Small intestine (tissue), 7 donors: ENCODE data around the gene ZNF595. TPM values are rescaled to one million over a fixed set of nuclear protein-coding genes. Genes with fewer than 3 reads are reported as not detected.
A peak's percentile ranks its signal among the peaks of the same experiment; 100 is the strongest.
"Not testable (repeated sequence)": the region's sequence is repeated elsewhere in the genome, so short reads cannot be mapped to it uniquely, and the experiment has no call there.

Source experiments
- DNase-seq, 2 donors: peaks; one replicate each; pipeline versions ENCODE4 v3.0.0 to v3.0.0-alpha.2; 2013
- FAIRE-seq: peaks from 2 replicates; lab custom pipeline; 2012; peaks lifted over from hg19 to GRCh38; lab: Jason Lieb, UNC
- H3K27ac ChIP-seq, 3 donors: one replicate each; pipeline ENCODE4 v1.5.1; 2013; ENCODE audit warnings: low read length in 2 of 3, mild to moderate bottlenecking in 2 of 3, control low read depth in 1 of 3, inconsistent platforms in 1 of 3, low read depth in 1 of 3, moderate library complexity in 1 of 3
- H3K27me3 ChIP-seq, 3 donors: one replicate each; pipeline ENCODE4 v1.6.1; 2013; ENCODE audit warnings: low read length in 3 of 3, inconsistent platforms in 1 of 3; ENCODE audit not compliant: control insufficient read depth in 3 of 3, insufficient read depth in 3 of 3
- H3K36me3 ChIP-seq, 3 donors: one replicate each; pipeline ENCODE4 v1.6.1; 2013; ENCODE audit warnings: low read length in 3 of 3, inconsistent platforms in 1 of 3, low read depth in 1 of 3, mild to moderate bottlenecking in 1 of 3, moderate library complexity in 1 of 3; ENCODE audit not compliant: control insufficient read depth in 3 of 3, insufficient read depth in 2 of 3
- H3K4me1 ChIP-seq, 3 donors: one replicate each; pipeline ENCODE4 v1.6.1; 2013; ENCODE audit warnings: low read length in 2 of 3, inconsistent platforms in 1 of 3, low read depth in 1 of 3, mild to moderate bottlenecking in 1 of 3, moderate library complexity in 1 of 3; ENCODE audit not compliant: control insufficient read depth in 3 of 3, insufficient read depth in 2 of 3
- H3K4me3 ChIP-seq, 3 donors: one replicate each; pipeline ENCODE4 v1.5.1; 2013; ENCODE audit warnings: low read length in 3 of 3, control low read depth in 1 of 3, inconsistent platforms in 1 of 3, low read depth in 1 of 3, mild to moderate bottlenecking in 1 of 3, moderate library complexity in 1 of 3
- H3K9me3 ChIP-seq, 2 donors: one replicate each; pipeline ENCODE4 v1.6.1; 2013; ENCODE audit warnings: low read depth in 1 of 2, low read length in 1 of 2; ENCODE audit not compliant: control insufficient read depth in 2 of 2, insufficient read depth in 1 of 2
- WGBS, 3 donors: extraction: QIAGEN DNeasy Blood & Tissue Kit; methylation state at CpG; one replicate each; pipeline ENCODE4 v1.1.7; 2013; 5-methylcytosine and 5-hydroxymethylcytosine counted together
- polyA plus RNA-seq, 4 donors: library from polyadenylated mRNA; stranded (reverse) in 3 of 4; unstranded in 1 of 4; fragments of 200-250 nt in 3 of 4; fragments of 120-200 nt in 1 of 4; gene quantifications; one replicate each; pipeline versions ENCODE4 v1.2.1 to v1.2.3, GENCODE V29; 2013
- donor health status: healthy with polysubstance abuse.
- donor health status: control.
- donor health status: control.
- donor health status: Bipolar disorder and iron deficiency.
- donor health status: healthy.

The ZNF595 gene
- polyA plus RNA-seq, 4 donors: 2.4 to 11.5 (median 3.5) TPM

DNA sequence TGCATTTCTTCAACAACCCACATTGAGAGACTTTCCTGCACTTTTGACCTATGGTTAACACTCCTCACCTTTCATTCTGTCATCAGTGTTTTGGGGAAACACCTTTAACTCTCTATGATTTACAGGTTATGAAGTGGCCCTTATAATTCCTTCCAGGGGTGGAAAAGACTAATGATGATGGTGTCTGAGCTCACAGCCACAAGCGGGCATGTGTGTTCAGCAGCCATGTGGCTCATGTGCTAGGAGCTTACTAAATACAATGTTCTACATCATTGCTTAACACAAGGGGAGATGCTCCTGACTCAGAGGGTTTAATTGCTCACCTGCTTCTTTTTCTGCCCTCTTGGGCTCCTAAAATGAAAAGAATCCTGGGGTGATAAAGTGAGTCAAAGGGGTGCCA is 28.8 kb upstream of the ZNF595 start:
- H3K4me1 ChIP-seq, H3K9me3 ChIP-seq, H3K27me3 ChIP-seq, FAIRE-seq, H3K27ac ChIP-seq, DNase-seq, H3K4me3 ChIP-seq, H3K36me3 ChIP-seq: not testable (repeated sequence)
- WGBS, 3 donors: no CpG with 5 or more reads among the region's 1 CpG

DNA sequence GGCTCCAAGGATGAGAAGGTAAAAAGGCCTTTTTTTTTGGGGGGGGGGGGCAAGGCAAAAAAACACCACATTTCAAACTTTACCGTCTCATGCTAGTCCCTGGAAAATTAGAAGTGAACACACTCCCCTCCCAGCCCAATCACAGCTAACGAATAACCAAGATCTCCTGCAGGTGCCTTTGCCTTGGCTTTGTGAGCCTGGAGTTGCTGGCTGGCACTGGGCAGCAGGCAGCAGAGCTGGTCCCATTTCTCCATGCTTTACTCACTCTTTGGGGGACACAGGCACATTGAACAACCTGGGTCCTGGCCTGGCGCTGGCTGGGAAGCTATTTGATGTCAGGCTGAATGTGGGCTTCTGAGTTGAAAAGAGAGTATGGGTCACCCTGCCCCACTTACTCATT is 25.6 kb upstream of the ZNF595 start:
- not testable (repeated sequence) for H3K27me3 ChIP-seq, H3K9me3 ChIP-seq, FAIRE-seq, DNase-seq, H3K4me3 ChIP-seq, H3K4me1 ChIP-seq, H3K36me3 ChIP-seq, H3K27ac ChIP-seq
- 64 to 84% (median 80%) methylated on average over 3 of the region's 3 CpGs for WGBS, 3 donors

DNA sequence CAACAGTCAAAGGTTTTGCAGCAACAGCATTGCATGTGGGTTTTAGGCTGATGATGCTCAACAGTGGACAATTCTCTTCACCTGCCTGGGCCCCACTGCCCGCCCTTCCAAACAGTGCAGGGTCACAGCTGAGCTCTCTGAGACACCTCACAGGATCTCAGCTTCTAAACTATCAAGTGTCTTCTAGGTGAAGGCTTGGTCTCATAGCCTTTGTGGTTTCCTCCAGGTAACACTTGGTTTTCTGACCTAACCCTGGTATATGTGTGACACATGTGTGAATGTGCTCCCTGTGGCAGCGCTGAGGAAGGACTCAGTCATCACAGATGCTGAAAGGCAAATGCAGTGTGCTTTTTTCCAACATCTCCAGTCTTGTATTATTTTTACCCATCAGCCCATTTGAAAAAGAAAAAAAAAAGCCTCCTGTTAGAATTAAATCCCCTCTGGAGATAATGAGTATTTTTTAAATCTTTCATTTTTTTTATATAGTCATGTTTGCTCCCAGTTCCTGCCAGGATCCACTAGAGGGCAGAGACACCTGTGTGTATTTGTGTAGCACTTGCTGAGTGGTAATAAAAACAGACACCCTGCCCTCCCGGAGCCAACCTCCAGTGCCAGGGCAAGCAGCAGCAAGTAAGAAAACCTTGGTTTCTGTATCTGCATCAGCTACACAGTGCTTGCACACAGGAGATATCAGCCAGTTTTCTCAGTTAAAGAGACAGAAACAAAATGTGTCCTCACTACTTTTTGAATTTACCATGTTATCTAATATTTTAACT is 24.2 kb upstream of the ZNF595 start:
- not testable (repeated sequence) for H3K27ac ChIP-seq, H3K27me3 ChIP-seq, H3K4me1 ChIP-seq, H3K4me3 ChIP-seq, H3K36me3 ChIP-seq, DNase-seq, FAIRE-seq, H3K9me3 ChIP-seq
- WGBS, 3 donors: 27 to 54% (median 33%) methylated on average over 1 of the region's 3 CpGs

DNA sequence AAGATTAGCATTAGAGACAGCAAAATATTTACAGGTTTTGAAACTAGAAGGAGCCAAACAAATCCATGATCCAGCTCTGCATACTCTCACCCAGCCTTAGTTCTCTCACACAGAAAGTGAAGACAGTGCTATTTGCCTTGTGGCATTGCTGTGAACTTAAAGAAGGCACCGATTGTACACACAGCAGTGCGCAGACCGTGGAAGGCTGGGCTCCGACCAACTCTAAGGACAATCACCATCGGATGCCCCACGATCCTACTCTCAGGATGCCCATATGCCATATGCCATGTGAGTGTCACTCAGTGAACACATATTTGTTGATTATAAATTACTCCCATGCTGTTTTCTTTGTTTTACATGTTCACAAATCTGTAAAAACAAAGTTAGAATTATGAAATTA is 19.8 kb upstream of the ZNF595 start:
- H3K27ac ChIP-seq, FAIRE-seq, H3K4me3 ChIP-seq, DNase-seq, H3K27me3 ChIP-seq, H3K9me3 ChIP-seq, H3K36me3 ChIP-seq, H3K4me1 ChIP-seq: not testable (repeated sequence)
- no CpG with 5 or more reads among the region's 6 CpGs for WGBS, 3 donors

GRCh38 chr4:36559-37415 is 16.3 kb upstream of the ZNF595 start:
- not testable (repeated sequence) for H3K27me3 ChIP-seq, H3K36me3 ChIP-seq, FAIRE-seq, H3K9me3 ChIP-seq, H3K27ac ChIP-seq, H3K4me3 ChIP-seq, H3K4me1 ChIP-seq
- WGBS, 3 donors: 63 to 69% (median 67%) methylated on average over 3 to 6 of the region's 6 CpGs
- DNase-seq: peak in 1 of 2 donors; percentile 1

DNA sequence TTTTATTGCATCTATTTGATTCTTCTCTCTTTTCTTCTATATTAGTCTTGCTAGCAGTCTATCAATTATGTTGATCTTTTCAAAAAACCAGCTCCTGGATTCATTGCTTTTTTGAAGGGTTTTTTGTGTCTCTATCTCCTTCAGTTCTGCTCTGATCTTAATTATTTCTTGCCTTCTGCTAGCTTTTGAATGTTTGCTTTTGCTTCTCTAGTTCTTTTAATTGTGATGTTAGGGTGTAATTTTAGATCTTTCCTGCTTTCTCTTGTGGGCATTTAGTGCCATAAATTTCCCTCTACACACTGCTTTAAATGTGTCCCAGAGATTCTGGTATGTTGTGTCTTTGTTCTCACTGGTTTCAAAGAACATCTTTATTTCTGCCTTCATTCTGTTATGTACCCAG is 14.9 kb upstream of the ZNF595 start:
- FAIRE-seq, H3K27me3 ChIP-seq: not testable (repeated sequence)

DNA sequence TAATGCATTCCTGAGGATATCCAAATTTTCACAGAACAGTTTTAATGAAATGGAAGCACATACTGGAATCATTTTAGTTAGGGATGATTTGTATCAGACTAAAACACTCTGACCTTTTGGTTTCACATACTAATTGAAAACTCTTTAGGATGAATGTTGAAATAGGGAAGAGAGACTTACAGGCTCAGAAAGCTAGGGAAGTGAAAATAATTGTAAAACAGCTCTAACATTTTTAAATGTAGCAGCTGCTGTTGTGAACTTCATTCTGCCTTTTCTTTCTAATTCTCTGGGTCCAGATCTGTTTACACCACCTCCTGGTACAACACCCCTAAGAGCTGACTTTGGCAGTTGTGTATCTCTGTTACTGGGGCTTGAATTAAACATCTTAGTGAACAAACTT is 9.7 kb upstream of the ZNF595 start:
- not testable (repeated sequence) for FAIRE-seq, H3K36me3 ChIP-seq, H3K27ac ChIP-seq, DNase-seq, H3K4me3 ChIP-seq, H3K4me1 ChIP-seq, H3K9me3 ChIP-seq, H3K27me3 ChIP-seq

More for the DNA sequence above, 14.9 kb upstream of the ZNF595 start:
- not testable (repeated sequence) for H3K4me3 ChIP-seq, H3K27ac ChIP-seq, H3K9me3 ChIP-seq, DNase-seq, H3K36me3 ChIP-seq, H3K4me1 ChIP-seq

DNA sequence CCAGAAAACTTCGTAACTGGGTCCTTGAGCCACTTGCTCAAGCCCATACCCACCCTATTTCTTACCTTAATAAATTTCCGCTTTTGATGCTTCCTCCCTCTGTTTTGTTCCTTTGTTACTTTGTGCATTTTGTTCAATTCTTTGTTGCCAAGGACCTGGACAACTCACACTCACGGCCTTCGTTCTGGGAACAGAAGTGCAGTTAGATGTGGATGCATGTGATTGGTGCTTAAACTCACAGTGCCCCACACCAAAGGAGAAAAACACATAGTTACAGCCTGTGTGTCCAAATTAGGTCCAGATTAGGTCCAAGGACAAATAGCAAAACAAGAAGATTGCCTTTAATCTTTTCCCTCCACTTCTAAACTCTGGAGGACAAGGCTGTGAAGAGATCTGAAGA is 1.9 kb upstream of the ZNF595 start:
- not testable (repeated sequence) for DNase-seq, H3K36me3 ChIP-seq, H3K9me3 ChIP-seq, FAIRE-seq, H3K27ac ChIP-seq, H3K4me1 ChIP-seq, H3K4me3 ChIP-seq, H3K27me3 ChIP-seq
- 65 to 70% (median 66%) methylated on average over 4 of the region's 4 CpGs for WGBS, 3 donors
